ENCODE measurements around the gene PCDHB2.
"Not testable (repeated sequence)": the region's sequence is repeated elsewhere in the genome, so short reads cannot be mapped to it uniquely, and the experiment has no call there.

Gene PCDHB2

DNA sequence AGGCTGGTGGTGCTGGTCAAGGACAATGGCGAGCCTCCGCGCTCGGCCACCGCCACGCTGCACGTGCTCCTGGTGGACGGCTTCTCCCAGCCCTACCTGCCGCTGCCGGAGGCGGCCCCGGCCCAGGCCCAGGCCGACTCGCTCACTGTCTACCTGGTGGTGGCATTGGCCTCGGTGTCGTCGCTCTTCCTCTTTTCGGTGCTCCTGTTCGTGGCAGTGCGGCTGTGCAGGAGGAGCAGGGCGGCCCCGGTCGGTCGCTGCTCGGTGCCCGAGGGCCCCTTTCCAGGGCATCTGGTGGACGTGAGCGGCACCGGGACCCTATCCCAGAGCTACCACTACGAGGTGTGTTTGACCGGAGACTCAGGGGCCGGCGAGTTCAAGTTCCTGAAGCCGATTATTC lies 42.9 kb downstream of the PCDHB2 start:
- not testable (repeated sequence) for DNase-seq

Measured in activated gamma-delta T cell treated with Interleukin-2 at 50 U/mL for 16 hours (primary cell).